ENCODE data around the gene GPAT3. TPM values are rescaled to one million over a fixed set of nuclear protein-coding genes. Genes with fewer than 3 reads are reported as not detected.

GPAT3 gene
- total RNA-seq, 2 donors from 2014 or later, result 0.33 to 2.0 TPM

- no peaks in the 10 kb centered on the region for H3K36me3 ChIP-seq (ENCODE audit: control insufficient read depth, insufficient read depth, low read length)
- no peak overlapping the region for H3K27ac Mint-ChIP-seq
- H3K36me3 Mint-ChIP-seq (ENCODE audit: low read depth), result no peaks in the 10 kb centered on the region
These were observed 69.3 kb downstream of the GPAT3 start for GRCh38 chr4:83605210-83605609.

GRCh38 chr4:83605744-83606172 is 69.8 kb downstream of the GPAT3 start:
- Histone ChIP-seq H3K4me3 (ENCODE audit: low read length) (no peak overlapping the region), H3K36me3 (ENCODE audit: control insufficient read depth, insufficient read depth, low read length) (no peaks in the 10 kb centered on the region), H3K9ac (ENCODE audit: extremely low read depth, low read length, poor library complexity, severe bottlenecking) (no peak overlapping the region), H3K27me3 (ENCODE audit: control insufficient read depth, insufficient read depth, low read length, poor library complexity, severe bottlenecking) (no peaks in the 10 kb centered on the region), H3K9me3 (ENCODE audit: control insufficient read depth, low read length) (peaks cover 3% of the 10 kb centered on the region), H3K4me1 (ENCODE audit: control insufficient read depth, insufficient read depth, low read length) (peaks cover 7% of the 10 kb centered on the region), H3K27ac (ENCODE audit: low read depth, low read length) (no peak overlapping the region)
- H3K4me1 Mint-ChIP-seq, result peaks cover 10% of the 10 kb centered on the region
- peaks cover under 1% of the 10 kb centered on the region for H3K9me3 Mint-ChIP-seq
- no peak overlapping the region for H3K27ac Mint-ChIP-seq
- no peaks in the 10 kb centered on the region for H3K36me3 Mint-ChIP-seq (ENCODE audit: low read depth)
- H3K4me3 Mint-ChIP-seq, result no peak overlapping the region
- no peaks in the 10 kb centered on the region for H3K27me3 Mint-ChIP-seq (ENCODE audit: insufficient read depth)
- 91% methylated on average over 3 of the region's 3 CpGs; no CpG with 5 or more reads in 1 of the 2 experiments for WGBS, 2 experiments (ENCODE audit: insufficient coverage in 1 of 2, insufficient read length in 1 of 2)
- DNase-seq, result no peak
- no peak for TF ChIP-seq CTCF (conservative IDR thresholded peaks at IDR 0.05)

More at GRCh38 chr4:83605210-83605609, 69.3 kb downstream of the GPAT3 start:
- 78 to 100% methylated on average over 3 of the region's 3 CpGs for WGBS, 2 experiments (ENCODE audit: insufficient coverage in 1 of 2, insufficient read length in 1 of 2)
- no peaks in the 10 kb centered on the region for H3K9me3 ChIP-seq (ENCODE audit: control insufficient read depth, low read length)
- TF ChIP-seq CTCF (conservative IDR thresholded peaks at IDR 0.05), result no peak
- no peak overlapping the region for H3K9ac ChIP-seq (ENCODE audit: extremely low read depth, low read length, poor library complexity, severe bottlenecking)
- peaks cover 10% of the 10 kb centered on the region for H3K4me1 Mint-ChIP-seq
- H3K27me3 ChIP-seq (ENCODE audit: control insufficient read depth, insufficient read depth, low read length, poor library complexity, severe bottlenecking), result no peaks in the 10 kb centered on the region
- no peak overlapping the region for H3K4me3 ChIP-seq (ENCODE audit: low read length)
- no peak overlapping the region for H3K27ac ChIP-seq (ENCODE audit: low read depth, low read length)
- DNase-seq, result no peak
- H3K27me3 Mint-ChIP-seq (ENCODE audit: insufficient read depth), result no peaks in the 10 kb centered on the region
- peaks cover 7% of the 10 kb centered on the region for H3K4me1 ChIP-seq (ENCODE audit: control insufficient read depth, insufficient read depth, low read length)
- H3K9me3 Mint-ChIP-seq, result no peaks in the 10 kb centered on the region
- no peak overlapping the region for H3K4me3 Mint-ChIP-seq

DNA sequence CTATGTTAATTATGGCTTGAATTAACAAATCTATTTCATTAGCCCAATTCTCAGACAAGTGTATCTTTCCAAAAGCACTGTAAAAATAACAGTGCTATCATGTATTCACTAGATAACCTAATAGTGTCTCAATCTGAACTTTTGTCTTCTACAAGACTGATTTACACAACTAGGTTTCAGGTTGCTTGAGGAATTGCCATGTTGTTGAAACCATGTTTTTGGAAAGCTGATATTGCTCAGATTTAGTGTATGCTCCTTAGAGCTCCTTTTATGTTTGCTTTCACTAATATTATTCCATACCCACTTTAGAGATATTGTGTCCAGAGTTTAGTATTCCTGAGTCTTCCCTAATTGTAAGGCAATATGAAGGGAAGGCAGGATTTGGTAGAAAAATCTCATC is 70.6 kb downstream of the GPAT3 start:
- no peak overlapping the region for H3K27ac Mint-ChIP-seq
- no peaks in the 10 kb centered on the region for H3K36me3 Mint-ChIP-seq (ENCODE audit: low read depth)
- no peak overlapping the region for H3K4me3 Mint-ChIP-seq
- peaks cover 10% of the 10 kb centered on the region for H3K4me1 Mint-ChIP-seq
- H3K9me3 Mint-ChIP-seq, result peaks cover 7% of the 10 kb centered on the region
- H3K9me3 ChIP-seq (ENCODE audit: control insufficient read depth, low read length), result peaks cover 6% of the 10 kb centered on the region
- H3K4me1 ChIP-seq (ENCODE audit: control insufficient read depth, insufficient read depth, low read length), result peaks cover 7% of the 10 kb centered on the region
- no peak overlapping the region for H3K27ac ChIP-seq (ENCODE audit: low read depth, low read length)
- H3K36me3 ChIP-seq (ENCODE audit: control insufficient read depth, insufficient read depth, low read length), result no peaks in the 10 kb centered on the region
- H3K27me3 ChIP-seq (ENCODE audit: control insufficient read depth, insufficient read depth, low read length, poor library complexity, severe bottlenecking), result no peaks in the 10 kb centered on the region
- H3K9ac ChIP-seq (ENCODE audit: extremely low read depth, low read length, poor library complexity, severe bottlenecking), result no peak overlapping the region
- H3K4me3 ChIP-seq (ENCODE audit: low read length), result no peak overlapping the region
- no peaks in the 10 kb centered on the region for H3K27me3 Mint-ChIP-seq (ENCODE audit: insufficient read depth)
- DNase-seq, result no peak
- TF ChIP-seq CTCF (conservative IDR thresholded peaks at IDR 0.05), result no peak

Measured in endodermal cell (in vitro differentiated cells).